GM19455 (cell line): ENCODE results near the gene MAGI1.

Experiments
- ATAC-seq: cut with Tn5 transposase; IDR thresholded peaks from one replicate; pipeline ENCODE4 v1.9.1; 2021; ENCODE audit not compliant: unreplicated experiment

MAGI1 gene

GRCh38 chr3:65978116-65978515, 60.6 kb downstream of the MAGI1 start:
- ATAC-seq = no peak

- ATAC-seq = no peak
Measured at GRCh38 chr3:65975032-65975431, 63.7 kb downstream of the MAGI1 start.

- no peak for ATAC-seq
Measured at GRCh38 chr3:65974509-65974908, 64.2 kb downstream of the MAGI1 start.

GRCh38 chr3:65972765-65973164, 66.0 kb downstream of the MAGI1 start:
- ATAC-seq = no peak

- ATAC-seq = no peak
Measured at GRCh38 chr3:65971293-65972252, 67.1 kb downstream of the MAGI1 start.

GRCh38 chr3:65968996-65969395, 69.7 kb downstream of the MAGI1 start:
- no peak for ATAC-seq

GRCh38 chr3:65967451-65967850, 71.3 kb downstream of the MAGI1 start:
- ATAC-seq = no peak

GRCh38 chr3:65964838-65965237, 73.9 kb downstream of the MAGI1 start:
- no peak for ATAC-seq

- peak; percentile 95 for ATAC-seq
Measured at GRCh38 chr3:65963787-65964677, 74.7 kb downstream of the MAGI1 start.

GRCh38 chr3:65961733-65962132, 77.0 kb downstream of the MAGI1 start:
- ATAC-seq = no peak

GRCh38 chr3:65961128-65961527, 77.6 kb downstream of the MAGI1 start:
- no peak for ATAC-seq

- ATAC-seq = no peak
Measured at GRCh38 chr3:65960087-65960486, 78.6 kb downstream of the MAGI1 start.

GRCh38 chr3:65958216-65958615, 80.5 kb downstream of the MAGI1 start:
- no peak for ATAC-seq

- ATAC-seq = no peak
Measured at GRCh38 chr3:65955792-65956477, 82.8 kb downstream of the MAGI1 start.

GRCh38 chr3:65953881-65954733, 84.6 kb downstream of the MAGI1 start:
- ATAC-seq = no peak

GRCh38 chr3:65953301-65953812, 85.4 kb downstream of the MAGI1 start:
- ATAC-seq = no peak

GRCh38 chr3:65952842-65953241, 85.9 kb downstream of the MAGI1 start:
- no peak for ATAC-seq

GRCh38 chr3:65951836-65952505, 86.7 kb downstream of the MAGI1 start:
- no peak for ATAC-seq
